Prostate gland (tissue), 2 donors: ENCODE results near the gene SPRY2. TPM values are rescaled to one million over a fixed set of nuclear protein-coding genes. Genes with fewer than 3 reads are reported as not detected.

ENCODE experiments used
- DNase-seq: peaks from one replicate; pipeline ENCODE4 v3.0.0-alpha.2; 2019; ENCODE audit warnings: low spot score
- H3K27ac ChIP-seq, 2 donors: fragments of 200-600 bp; sonication (generic); 2 replicates each; pipeline ENCODE4 v1.5.1; 2017 to 2019
- H3K27me3 ChIP-seq: fragments of 200-600 bp; sonication (generic); replicated peaks from 2 replicates; pipeline ENCODE4 v1.5.1; 2019; ENCODE audit not compliant: insufficient read depth
- H3K36me3 ChIP-seq, 2 donors: fragments of 200-600 bp; sonication (generic); 1 replicate in 1 of 2; 2 replicates in 1 of 2; pipeline versions ENCODE4 v1.5.1 to v1.8.1; 2017 to 2019
- H3K4me1 ChIP-seq: fragments of 200-600 bp; sonication (generic); replicated peaks from 2 replicates; pipeline ENCODE4 v1.5.1; 2019
- H3K4me3 ChIP-seq, 2 donors: fragments of 200-600 bp; sonication (generic); 2 replicates each; pipeline ENCODE4 v1.5.1; 2017 to 2019
- H3K9me3 ChIP-seq: fragments of 200-600 bp; sonication (generic); 2 replicates; pipeline ENCODE4 v1.5.1; 2017
- POLR2A ChIP-seq: fragments of 450-650 bp; IDR thresholded peaks from one replicate; pipeline ENCODE4 v1.6.1; 2016; ENCODE audit warnings: antibody characterized with exemption, mild to moderate bottlenecking
- POLR2AphosphoS5 ChIP-seq: sonication (generic); formaldehyde crosslinking; IDR thresholded peaks from one replicate; pipeline ENCODE4 v1.6.1; 2017; ENCODE audit warnings: antibody characterized with exemption
- WGBS: methylation state at CpG from one replicate; pipeline ENCODE4 v1.1.5; 2018; 5-methylcytosine and 5-hydroxymethylcytosine counted together
- intact Hi-C: fragments of 100-400 bp; cut with DNase I; formaldehyde crosslinking; loops from one replicate; pipeline ENCODE4 v1.14.2; 2022
- total RNA-seq, 2 donors: library from RNA; depleted of rRNA; stranded (reverse); fragments of >200 nt; gene quantifications; one replicate each; pipeline ENCODE4 v1.1.0, GENCODE V29; 2016
- TF ChIP-seq, protein P1 (sequence below), 4 experiments: fragments of 200-600 bp in 2 of 4; fragments of 450-650 bp in 2 of 4; sonication (generic) in 2 of 4; IDR thresholded peaks; 1 replicate in 3 of 4; 2 replicates in 1 of 4; pipeline ENCODE4 v1.5.1; 2016 to 2019; ENCODE audit warnings: antibody characterized with exemption in 4 of 4, mild to moderate bottlenecking in 2 of 4, moderate library complexity in 2 of 4

Gene SPRY2
- total RNA-seq, 2 donors from 2014 or later: 21.5 to 31.3 TPM

DNA sequence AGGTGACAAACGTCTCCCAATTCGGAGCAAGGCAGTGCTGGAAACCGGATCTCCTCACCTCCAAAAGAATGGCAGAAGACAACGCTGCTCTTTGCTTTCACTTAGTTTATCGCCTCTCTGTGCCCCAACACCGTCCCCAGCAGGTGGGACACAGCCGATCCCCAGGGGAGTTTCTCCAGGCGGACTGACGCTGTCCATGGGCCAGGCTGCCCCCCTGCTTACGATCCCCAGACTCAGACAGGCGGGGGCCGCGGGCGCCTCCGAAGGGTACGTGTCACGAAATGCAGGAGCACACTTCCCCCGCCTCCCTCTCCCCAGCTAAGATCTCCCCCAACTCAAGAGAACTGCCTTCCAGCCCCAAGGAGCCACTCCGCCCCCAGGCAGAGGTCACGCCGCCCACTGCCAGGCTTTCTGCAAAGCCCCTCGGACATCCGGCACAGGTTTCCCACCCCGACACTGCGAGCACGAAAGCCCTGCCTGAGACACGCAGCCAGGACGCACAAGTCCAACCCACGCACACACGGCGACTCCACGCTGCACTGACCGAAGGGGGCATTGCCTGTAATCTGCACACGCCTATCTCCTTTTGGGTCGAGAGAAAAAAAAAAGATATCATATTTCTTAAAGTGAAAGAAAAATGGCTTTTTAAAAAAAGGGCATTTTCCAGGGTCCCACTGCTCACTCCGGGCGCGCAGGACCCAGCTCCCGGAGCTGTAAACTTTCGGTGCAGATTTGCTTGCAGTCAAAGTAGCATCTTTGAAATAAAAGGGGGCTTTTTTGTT lies 2.0 kb downstream of the SPRY2 start:
- Histone ChIP-seq H3K4me1 (no peaks in the 10 kb centered on the region), H3K4me3 (peak overlapping the region; percentile 81 to 88)
- under 1% methylated on average over 40 of the region's 40 CpGs for WGBS

DNA sequence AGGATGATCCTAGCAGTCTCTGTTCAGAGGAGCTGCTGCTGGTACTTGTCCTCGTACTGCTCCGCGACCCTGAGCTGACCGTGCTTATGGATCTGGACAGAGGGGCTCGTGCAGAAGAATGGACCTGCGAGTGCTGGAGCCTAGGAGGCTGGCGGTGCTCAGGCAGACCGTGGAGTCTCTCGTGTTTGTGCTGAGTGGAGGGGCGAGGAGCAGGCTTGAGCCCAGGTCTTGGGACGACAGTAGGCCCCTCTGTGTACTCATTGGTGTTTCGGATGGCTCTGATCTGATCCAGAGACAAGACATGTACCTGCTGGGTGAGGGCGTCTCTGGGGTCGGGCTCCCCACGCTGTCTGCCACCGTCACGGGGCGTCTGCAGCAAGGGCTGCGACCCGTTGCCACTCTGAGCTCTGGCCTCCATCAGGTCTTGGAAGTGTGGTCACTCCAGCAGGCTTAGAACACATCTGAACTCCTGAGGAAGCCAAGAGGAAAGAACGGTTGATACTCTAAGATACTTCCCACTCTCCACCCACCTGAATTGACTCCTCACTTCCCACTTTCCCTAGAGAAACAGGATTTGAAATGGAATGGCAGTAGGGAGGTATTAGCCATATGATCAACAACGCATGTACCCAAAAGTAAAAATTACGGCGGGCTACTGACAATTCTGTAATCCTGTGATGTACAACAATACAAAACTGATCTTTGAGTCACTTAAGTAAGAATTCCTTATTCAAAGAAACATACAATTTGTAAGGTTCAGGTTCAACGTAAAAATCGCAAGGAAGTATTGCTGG lies 3.4 kb downstream of the SPRY2 start:
- no peaks in the 10 kb centered on the region for H3K9me3 ChIP-seq
- intact Hi-C loops: no loop called here
- peak overlapping the region; percentile 94 to 96 for H3K27ac ChIP-seq
- H3K4me1 ChIP-seq: no peaks in the 10 kb centered on the region
- H3K4me3 ChIP-seq: peak overlapping the region; percentile 81 to 88
- TF ChIP-seq POLR2AphosphoS5 (no peak), POLR2A (no peak)
- TF ChIP-seq, protein P1, sequence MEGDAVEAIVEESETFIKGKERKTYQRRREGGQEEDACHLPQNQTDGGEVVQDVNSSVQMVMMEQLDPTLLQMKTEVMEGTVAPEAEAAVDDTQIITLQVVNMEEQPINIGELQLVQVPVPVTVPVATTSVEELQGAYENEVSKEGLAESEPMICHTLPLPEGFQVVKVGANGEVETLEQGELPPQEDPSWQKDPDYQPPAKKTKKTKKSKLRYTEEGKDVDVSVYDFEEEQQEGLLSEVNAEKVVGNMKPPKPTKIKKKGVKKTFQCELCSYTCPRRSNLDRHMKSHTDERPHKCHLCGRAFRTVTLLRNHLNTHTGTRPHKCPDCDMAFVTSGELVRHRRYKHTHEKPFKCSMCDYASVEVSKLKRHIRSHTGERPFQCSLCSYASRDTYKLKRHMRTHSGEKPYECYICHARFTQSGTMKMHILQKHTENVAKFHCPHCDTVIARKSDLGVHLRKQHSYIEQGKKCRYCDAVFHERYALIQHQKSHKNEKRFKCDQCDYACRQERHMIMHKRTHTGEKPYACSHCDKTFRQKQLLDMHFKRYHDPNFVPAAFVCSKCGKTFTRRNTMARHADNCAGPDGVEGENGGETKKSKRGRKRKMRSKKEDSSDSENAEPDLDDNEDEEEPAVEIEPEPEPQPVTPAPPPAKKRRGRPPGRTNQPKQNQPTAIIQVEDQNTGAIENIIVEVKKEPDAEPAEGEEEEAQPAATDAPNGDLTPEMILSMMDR (IDR thresholded peaks at IDR 0.05): no peak
- peak; percentile 16 for DNase-seq
- WGBS: 14% methylated on average over 19 of the region's 26 CpGs
- no peaks in the 10 kb centered on the region for H3K36me3 ChIP-seq
- H3K27me3 ChIP-seq: no peaks in the 10 kb centered on the region

More for the DNA sequence above, 2.0 kb downstream of the SPRY2 start:
- intact Hi-C loops: no loop called here
- TF ChIP-seq POLR2AphosphoS5: peak; percentile 29
- TF ChIP-seq, protein P1 (IDR thresholded peaks at IDR 0.05): no peak
- Histone ChIP-seq H3K36me3 (no peaks in the 10 kb centered on the region), H3K9me3 (no peaks in the 10 kb centered on the region), H3K27ac (peak overlapping the region; percentile 94 to 96), H3K27me3 (no peaks in the 10 kb centered on the region)
- DNase-seq: peak; percentile 85

DNA sequence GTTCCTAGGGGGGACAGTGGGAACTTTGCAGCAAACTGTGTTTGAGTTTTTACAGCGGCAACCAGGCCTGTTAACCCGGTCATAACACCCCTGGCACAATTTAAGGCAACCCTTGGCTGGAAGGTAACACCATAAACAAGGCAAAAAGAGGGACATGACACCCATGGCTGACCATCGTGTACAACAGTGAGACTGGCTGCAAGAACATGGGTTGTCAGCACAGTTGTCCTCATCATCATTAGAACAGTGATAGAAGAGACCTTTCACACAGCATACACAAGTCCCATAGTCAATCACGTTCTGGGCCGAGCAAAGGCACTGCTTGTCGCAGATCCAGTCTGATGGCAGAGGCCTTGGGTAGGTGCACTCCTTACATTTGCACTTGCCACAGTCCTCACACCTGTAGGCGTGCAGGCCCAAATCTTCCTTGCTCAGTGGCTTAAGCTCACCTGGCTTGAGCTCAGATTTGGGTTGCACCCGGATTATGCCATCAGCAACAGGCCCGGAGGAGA lies 4.1 kb downstream of the SPRY2 start:
- intact Hi-C loops: no loop called here
- Histone ChIP-seq H3K4me1 (no peaks in the 10 kb centered on the region), H3K27ac (peak overlapping the region; percentile 94 to 96), H3K36me3 (no peaks in the 10 kb centered on the region), H3K4me3 (peak overlapping the region; percentile 81 to 88), H3K27me3 (no peaks in the 10 kb centered on the region), H3K9me3 (no peaks in the 10 kb centered on the region)
- peak; percentile 19 for DNase-seq
- 23% methylated on average over 9 of the region's 9 CpGs for WGBS
- TF ChIP-seq POLR2A (no peak), POLR2AphosphoS5 (no peak)
- TF ChIP-seq, protein P1 (IDR thresholded peaks at IDR 0.05): no peak

DNA sequence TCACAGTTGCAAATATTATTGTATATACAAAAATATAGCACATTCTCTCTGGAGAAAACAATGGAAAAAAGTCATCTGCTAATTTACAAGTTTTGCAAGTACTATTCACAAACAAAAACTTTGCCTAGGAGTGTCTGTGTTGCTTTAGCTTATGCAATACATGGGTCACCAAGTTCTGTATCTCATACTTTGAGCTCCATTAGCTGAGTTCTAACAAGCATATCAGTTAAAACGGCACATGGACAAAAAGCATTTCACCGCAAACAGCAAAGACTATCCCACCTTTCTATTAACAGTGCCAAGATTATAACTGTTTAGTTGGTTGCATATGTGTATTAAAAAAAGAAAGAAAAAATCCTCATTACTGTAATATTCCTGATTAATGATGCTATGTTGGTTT lies 4.6 kb downstream of the SPRY2 start:
- Histone ChIP-seq H3K27me3 (no peaks in the 10 kb centered on the region), H3K4me3 (peak overlapping the region; percentile 81 to 88), H3K27ac (peak overlapping the region; percentile 94 to 96), H3K4me1 (no peaks in the 10 kb centered on the region), H3K9me3 (no peaks in the 10 kb centered on the region), H3K36me3 (no peaks in the 10 kb centered on the region)
- DNase-seq: no peak
- 25% methylated on average over 2 of the region's 2 CpGs for WGBS
- TF ChIP-seq POLR2AphosphoS5: no peak
- TF ChIP-seq POLR2A: no peak
- TF ChIP-seq, protein P1 (IDR thresholded peaks at IDR 0.05): no peak
- intact Hi-C loops: no loop called here
